Stimulated activated CD4-positive, alpha-beta T cell treated with anti-CD3 and anti-CD28 coated beads, Interleukin-1b, Interleukin-23, amount 100 ng/mL, for 1 hour (primary cell): ENCODE results near the gene ZNF423.

Source experiments
- DNase-seq, 2 donors: peaks; one replicate each; pipeline ENCODE4 v3.0.0-alpha.2; 2020; ENCODE audit warnings: low read depth in 2 of 2

The ZNF423 gene

GRCh38 chr16:49625311-49626065, 230.4 kb downstream of the ZNF423 start:
- no peak for DNase-seq

- no peak for DNase-seq
These were observed 232.2 kb downstream of the ZNF423 start for GRCh38 chr16:49623501-49624266.

- no peak for DNase-seq
These were observed 233.2 kb downstream of the ZNF423 start for GRCh38 chr16:49622421-49623402.

GRCh38 chr16:49622084-49622390, 233.9 kb downstream of the ZNF423 start:
- no peak for DNase-seq

- no peak for DNase-seq
These were observed 234.4 kb downstream of the ZNF423 start for GRCh38 chr16:49621241-49622083.

- no peak for DNase-seq
These were observed 235.1 kb downstream of the ZNF423 start for GRCh38 chr16:49620869-49621240.

- DNase-seq, result no peak
These were observed 235.6 kb downstream of the ZNF423 start for GRCh38 chr16:49620158-49620868.

GRCh38 chr16:49619811-49620157, 236.1 kb downstream of the ZNF423 start:
- no peak for DNase-seq

GRCh38 chr16:49618955-49619354, 237.0 kb downstream of the ZNF423 start:
- no peak for DNase-seq

- DNase-seq, result no peak
These were observed 238.1 kb downstream of the ZNF423 start for GRCh38 chr16:49617710-49618330.

- DNase-seq, result no peak
These were observed 238.8 kb downstream of the ZNF423 start for GRCh38 chr16:49617016-49617629.

GRCh38 chr16:49615576-49615975, 240.3 kb downstream of the ZNF423 start:
- DNase-seq, result no peak

GRCh38 chr16:49610983-49611382, 244.9 kb downstream of the ZNF423 start:
- no peak for DNase-seq

GRCh38 chr16:49608779-49609178, 247.1 kb downstream of the ZNF423 start:
- no peak for DNase-seq

GRCh38 chr16:49608098-49608497, 247.8 kb downstream of the ZNF423 start:
- no peak for DNase-seq

GRCh38 chr16:49605536-49606254, 250.2 kb downstream of the ZNF423 start:
- no peak for DNase-seq

- DNase-seq, result no peak
These were observed 251.3 kb downstream of the ZNF423 start for GRCh38 chr16:49604602-49605001.

- no peak for DNase-seq
These were observed 252.0 kb downstream of the ZNF423 start for GRCh38 chr16:49603956-49604355.

- no peak for DNase-seq
These were observed 253.0 kb downstream of the ZNF423 start for GRCh38 chr16:49602976-49603310.
